GM10847 (cell line): Measurements from ENCODE around the gene DNAJC5.

ENCODE experiments used
- POLR2A ChIP-seq: IDR thresholded peaks from 2 replicates; pipeline ENCODE4 v1.6.1; 2011; ENCODE audit not compliant: insufficient read length; ENCODE audit errors: extremely low read depth

The DNAJC5 gene

DNA sequence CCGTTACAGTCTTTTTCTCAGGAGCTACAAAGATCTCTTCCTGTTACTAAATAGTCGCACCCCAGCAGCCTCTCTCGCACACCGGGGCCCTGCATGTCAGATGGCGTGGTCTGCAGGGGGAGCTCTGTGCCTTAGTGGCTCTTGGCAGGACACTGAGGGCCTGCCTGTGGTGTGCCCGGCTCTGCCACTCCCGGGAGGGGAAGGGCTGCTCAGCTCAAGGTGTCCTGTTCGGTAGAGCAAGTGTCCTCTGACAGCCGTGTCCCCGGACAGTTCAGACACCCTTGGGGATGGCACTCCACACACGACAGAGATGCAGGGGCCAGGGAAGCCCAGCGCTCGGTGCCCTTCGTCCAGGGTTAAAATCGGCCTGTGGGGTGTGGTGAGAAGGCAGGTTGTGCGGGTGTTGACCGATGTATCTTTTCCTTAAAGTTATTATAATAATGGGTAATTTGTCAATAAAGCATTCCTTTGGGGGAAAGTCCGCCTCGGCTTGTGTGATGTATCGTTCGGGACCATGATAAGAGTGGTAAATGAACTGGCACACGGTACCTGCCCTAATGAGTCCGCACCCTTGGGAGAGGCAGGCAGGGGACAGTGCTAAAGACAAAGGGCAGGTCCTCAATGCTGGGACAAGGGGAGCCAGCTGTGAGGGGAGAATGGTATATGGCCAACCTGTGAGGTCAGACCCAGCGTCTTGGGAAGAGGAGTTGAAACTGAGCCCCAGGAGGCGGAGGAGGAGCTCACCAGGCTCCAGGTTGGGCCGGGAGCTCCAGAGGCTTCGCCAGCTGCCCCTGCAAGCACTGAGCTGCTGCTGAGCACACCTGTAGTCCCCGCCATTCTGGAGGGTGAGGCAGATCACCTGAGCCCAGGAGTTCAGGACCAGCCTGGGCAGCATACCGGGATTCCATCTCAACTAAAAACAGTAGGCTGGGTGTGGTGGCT lies 3.6 kb upstream of the DNAJC5 start:
- TF ChIP-seq POLR2A, result no peak

DNA sequence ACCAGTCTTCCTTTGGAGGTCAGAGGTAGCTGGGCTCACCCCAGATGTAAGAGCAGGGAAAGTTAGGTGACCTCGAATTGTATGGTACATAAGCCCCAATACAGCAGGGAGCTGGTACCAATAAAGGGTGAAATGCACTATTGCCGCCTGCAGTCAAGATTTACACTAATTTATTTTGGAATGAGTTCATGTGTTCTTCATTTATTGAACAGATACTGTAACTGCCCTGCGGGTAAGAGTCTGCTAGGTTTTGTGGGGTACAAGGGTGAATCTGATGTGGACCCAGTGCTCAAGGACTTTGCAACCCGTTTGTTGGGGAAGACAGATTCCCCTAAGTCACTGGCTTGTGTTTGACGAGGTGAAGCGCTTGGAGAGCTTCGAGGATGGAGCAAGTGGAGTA lies 2.5 kb upstream of the DNAJC5 start:
- no peak for TF ChIP-seq POLR2A

DNA sequence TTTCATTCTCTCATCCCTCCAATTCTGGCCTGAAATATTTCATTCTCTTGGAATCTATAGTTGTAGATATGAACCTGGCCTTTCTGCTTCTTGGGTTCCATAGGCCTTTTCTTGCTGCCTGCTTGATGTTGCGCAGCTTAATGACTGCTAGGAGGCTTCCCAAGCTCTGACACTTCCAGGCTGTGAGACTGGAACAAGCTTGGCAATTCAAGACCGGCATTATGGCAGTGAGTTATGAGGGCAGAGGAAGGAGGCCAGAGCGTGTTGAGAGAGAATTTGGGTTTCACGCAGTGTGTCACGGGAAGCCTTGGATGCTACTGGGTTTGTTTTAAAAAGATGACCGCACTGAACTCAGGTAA lies 948 bp upstream of the DNAJC5 start:
- no peak for TF ChIP-seq POLR2A

DNA sequence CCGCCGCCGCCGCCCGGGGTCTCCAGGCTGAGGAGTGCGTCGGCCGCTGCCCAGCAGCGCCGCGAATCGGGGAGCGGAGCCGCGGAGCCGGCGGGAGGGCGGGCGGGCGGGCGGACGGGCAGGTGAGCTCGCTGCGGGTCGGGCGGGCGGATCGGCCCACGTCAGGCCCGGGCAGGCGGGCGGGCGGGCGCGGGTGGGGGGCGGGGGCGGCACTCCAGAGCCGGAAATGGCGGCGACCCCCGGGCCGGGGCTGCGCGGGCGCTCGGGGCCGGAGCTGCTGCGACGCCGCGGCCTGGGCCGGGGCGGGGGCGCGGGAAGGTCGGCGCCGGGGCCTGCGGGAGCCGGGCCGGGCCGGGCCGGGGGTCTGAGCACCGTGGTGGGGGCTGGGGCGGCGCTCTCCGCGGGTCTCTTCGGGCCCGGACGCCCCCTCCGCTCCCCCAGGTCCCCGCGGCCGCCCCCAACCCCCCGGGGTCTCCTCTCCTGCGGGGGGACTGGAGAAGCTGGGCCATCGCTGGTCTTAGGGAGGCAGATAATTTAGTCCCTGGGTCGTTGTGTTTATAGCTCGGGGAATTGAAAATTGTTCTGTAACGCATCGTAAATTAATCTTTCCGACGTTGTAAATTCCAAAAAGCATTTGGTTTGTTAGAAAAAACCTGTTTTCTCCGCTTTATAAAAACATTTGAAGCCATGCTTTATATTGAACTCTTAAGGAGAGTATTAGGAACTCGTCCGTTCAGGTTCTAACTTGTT lies 451 bp downstream of the DNAJC5 start:
- no peak for TF ChIP-seq POLR2A

DNA sequence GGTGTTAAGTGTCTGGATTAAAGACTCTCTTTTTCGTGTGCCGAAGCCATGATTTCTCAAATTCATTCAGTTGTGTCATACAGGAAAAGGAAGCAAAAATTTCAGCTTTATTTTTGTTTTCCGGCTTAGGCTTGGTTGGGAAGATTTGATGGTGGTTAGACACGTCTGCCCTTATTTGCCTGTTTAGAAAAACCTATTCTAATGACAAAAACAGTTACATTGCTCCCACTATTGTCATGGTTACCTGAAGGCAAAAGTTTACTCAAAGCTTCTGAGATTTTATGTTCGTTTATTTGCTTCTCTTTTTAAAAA lies 982 bp downstream of the DNAJC5 start:
- no peak for TF ChIP-seq POLR2A

DNA sequence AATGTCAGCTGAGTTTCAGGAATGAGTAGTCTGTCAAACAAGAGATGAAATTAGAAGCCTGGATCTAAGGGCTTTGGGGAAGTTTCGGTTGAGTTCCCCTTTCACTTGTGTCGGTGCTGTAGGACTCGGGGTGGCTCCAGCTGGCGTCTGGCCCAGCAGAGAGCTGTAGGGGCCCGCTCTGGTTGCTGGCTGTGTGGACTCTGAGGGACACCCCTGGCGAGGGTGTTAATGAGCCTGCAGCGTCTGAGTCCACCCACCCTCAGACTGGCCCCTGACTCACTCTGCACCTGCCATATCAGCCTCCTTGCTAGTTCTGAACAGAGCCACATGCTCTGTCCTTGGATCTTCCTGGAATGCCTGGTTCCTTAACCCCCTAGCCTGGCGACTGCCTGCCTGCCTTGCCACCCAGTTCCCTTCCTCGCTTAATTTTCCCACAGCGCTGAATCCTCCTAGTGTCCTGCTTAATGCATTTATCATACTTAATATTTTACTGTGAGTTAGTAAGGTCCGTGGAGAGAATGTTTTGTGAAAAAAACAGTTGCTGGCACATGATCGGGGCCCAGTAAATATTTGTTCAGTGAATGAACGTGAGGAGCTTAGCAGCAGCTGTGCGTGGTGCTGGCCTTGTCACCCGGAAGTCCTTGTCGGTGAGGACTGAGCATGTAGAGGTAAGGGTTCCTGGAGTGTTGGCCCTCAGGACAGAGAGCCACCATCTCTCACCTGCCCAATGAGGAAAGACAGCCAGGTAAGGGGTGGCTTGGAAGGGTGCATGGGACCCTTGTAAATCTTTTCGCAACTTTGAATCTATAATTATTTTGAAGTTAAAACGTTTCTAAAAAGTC lies 1.6 kb downstream of the DNAJC5 start:
- no peak for TF ChIP-seq POLR2A

DNA sequence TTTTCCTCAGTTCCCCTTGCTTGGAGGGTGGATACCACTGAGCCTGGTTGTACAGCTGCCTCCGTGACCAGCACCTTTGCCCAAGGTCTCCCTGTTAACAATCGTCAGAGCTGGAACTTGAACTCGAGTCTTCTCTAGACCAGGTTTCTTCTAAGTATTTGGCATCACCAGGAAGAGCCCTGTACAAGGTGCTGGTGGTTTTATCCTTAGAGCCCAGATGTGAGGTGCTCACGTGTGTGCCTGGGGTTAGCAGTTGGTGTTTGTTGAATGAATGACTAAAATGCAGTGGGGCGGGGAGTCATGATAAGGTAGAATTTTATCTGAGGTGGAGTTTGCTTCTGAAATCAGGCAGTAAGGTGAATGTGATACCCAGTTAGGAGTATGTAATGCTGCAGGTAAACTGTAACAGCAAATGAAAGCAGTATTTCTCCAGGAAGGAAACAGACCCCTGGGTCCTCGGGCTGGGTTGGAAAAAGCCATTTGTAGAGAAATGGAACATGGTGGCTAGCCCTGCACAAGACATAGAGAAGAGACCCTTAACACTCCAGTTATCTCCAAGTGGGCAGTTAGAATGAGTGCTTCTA lies 3.1 kb downstream of the DNAJC5 start:
- no peak for TF ChIP-seq POLR2A

DNA sequence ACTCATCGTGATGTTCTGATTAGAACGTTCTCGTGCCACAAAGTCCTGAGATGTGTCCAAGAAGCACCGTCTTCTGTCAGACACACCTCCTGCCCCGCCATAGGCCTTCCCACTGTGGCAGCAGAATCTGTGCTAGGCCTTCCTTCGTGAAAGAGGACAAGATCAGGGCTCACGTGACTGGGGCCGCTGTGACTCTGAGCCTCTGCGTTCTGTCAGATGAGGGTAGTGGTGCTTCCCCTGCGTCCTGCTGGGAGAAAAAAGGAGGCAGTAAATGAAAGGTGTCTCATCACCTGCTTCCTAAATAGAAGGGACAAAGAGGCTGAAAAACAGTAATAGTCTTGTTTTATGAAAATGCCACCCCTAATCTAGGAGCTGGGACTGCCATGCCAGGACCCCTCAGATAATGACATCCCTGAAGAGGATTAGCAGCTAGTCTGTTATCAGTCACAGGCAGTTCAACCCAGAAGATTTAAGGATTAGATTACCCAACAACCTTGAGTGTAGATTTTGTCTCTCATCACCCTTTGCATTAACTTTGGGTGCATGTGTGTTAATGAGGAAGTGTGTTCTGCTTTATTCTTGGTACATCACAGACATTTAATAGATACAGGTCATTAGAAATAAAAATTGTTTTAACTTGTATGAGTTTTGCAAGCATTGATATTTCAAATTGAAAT lies 4.1 kb downstream of the DNAJC5 start:
- TF ChIP-seq POLR2A, result no peak

DNA sequence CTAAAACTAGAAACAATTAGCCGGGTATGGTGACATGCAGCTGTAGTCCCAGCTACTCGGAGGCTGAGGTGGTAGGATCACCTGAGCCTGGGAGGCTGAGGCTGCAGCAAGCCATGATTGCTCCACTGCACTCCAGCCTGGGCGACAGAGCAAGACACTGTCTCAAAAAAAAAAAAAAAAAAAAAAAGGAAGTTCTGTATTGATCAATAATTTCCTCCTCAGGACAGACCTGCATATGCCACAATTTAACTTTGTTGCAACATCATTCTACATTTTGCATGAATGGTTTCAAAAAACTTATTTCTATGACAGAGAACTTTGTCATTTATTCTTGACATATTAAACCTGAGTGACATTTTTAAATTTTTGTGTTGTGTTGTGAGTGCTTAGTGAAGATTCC lies 5.5 kb downstream of the DNAJC5 start:
- no peak for TF ChIP-seq POLR2A

DNA sequence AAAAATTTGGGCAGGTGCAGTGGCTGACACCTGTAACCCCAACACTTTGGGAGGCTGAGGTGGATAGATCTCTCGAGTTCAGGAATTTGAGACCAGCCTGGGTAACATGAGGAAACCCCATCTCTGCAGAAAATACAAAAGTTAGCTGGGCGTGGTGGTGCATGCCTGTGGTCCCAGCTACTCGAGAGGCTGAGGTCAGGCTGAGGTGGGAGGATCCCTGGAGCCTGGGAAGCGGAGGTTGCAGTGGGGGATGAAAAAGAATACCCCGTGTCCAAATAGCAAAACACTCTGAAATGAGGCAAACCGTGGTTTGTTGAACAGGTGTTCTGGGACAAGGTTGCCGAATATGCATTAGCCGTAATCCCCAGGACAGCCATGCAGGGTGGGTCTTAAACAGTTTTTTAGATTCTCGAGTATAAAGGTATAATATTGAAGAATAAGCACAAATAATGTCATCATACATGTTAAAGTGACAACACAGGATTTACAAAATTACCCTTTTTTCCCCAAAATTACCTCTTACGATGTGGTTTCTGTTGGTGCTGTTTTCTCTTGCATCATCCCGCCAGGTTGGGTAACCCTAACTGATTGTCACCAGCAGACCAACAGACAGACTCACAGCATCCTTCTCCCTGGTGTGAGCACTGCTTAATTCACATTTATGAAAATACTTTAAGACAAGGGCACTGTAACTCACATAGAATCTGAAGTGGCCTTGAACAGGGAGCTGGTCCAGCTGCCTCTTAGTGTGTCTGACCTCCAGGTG lies 9.1 kb downstream of the DNAJC5 start:
- no peak for TF ChIP-seq POLR2A

DNA sequence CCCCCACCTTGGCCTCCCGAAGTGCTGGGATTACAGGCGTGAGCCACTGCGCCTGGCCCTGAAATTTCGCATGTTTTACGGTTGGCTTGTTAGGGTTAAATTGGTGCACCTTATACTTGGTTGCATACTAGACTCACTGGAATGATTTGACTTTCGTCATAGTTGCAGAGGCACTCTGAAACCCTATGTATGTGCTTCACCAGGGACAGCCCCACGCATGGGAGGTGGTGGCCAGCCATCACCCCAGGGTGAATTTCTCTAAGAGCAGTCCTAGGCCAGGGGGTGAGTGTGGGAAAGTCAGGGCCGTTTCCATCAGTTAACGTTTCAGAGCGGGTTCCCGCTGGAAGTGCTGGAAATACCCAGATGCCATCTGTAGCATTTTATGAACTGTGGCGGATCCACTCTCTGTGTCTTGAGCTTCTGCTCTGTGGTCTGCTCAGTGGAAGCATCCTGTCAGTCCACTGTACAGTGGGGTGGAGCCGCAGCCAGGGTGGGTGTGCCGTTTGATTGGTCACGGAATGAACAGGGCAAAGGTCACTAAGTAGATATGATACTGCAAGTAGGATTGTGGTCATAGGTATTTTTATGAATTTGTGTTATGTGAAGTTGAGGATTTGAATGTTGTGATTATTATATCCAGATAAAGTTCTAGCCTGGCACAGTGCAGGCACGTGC lies 13.2 kb downstream of the DNAJC5 start:
- TF ChIP-seq POLR2A, result no peak

DNA sequence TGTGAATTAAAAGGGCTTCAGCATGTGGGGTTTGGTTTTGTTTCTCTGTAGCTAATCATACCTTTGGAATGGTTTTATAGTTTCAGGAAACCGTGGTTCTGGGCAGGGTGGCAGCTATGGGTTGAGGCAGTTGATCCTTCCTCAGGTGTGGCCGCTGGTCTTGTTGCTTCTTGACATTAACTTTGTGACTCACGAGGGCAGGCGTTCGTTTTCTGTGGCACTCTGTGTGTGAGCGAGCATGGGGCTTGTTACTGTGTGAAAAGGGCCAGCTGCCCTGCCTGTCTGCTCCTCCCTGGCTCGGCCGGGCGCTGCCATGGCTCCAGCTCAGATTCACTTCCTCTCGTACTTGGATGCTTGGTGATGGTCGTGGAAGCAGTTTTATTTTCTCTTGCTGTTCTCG lies 16.2 kb downstream of the DNAJC5 start:
- TF ChIP-seq POLR2A, result no peak

DNA sequence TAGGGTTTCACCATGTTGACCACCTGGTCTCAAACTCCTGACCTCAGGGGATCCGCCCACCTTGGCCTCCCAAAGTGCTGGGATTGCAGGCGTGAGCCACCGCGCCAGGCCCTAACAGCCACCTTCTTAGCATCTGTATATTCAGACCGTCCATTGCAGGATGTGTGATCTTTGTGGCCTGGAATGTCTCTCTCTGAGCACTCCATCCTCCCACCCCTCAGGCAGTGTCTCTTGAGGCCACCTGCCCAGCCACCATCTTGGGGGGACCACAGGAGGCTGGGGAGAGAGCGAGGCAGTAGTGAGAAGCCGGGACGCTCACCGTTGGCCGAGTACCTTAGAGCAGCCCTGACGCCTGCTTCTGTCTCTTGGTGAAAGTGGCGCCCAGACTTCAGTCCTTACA lies 18.8 kb downstream of the DNAJC5 start:
- TF ChIP-seq POLR2A, result no peak

DNA sequence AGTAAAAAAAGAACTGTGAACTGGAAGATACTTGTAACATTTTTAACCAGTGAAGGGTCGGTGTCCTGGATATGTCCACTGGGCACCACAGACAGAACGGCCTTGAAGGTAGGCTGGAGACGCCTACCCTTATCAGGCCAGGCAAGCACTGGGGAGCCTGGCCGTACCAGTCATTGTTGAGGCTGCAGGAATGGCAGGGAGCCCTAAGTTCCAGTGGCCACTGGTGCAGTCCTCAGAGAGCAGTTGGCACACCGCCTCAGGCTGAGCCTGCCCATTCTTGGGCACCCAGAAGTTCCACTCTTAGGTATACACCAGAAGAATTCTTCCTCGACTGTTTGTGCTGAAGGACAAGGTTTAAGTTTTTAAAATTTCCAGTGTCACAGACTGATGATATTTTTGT lies 20.5 kb downstream of the DNAJC5 start:
- no peak for TF ChIP-seq POLR2A

DNA sequence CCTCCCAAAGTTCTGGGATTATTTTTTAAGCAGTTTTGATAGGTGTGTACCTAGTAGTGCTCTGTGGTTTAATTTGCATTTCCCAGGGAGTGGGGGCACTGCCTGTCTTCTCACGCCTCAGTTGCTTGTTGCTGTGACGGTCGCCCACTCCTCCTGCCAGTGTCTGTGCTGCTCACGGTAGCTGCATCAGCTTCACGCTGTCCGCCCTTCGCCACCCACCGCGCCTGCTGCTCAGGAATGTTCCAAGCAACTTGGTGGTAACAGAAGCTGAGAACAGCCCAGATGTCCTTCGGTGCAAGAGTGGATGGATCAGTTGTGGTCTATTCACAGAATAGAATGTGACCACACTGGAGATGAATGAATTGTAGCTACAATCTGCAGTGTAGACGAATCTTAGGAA lies 22.9 kb downstream of the DNAJC5 start:
- no peak for TF ChIP-seq POLR2A
